IMR-90 (cell line): Measurements from ENCODE around the gene IREB2.

ENCODE experiments used
- CEBPB ChIP-seq: IDR thresholded peaks from 2 replicates; pipeline ENCODE4 v1.6.1; 2012; ENCODE audit warnings: low read depth, low read length, improper control_type of control experiment
- FOS ChIP-seq: fragments of 150-350 bp; IDR thresholded peaks from 2 replicates; pipeline ENCODE4 v1.6.1; 2016; ENCODE audit warnings: low read depth, low read length
- MAFK ChIP-seq: IDR thresholded peaks from 2 replicates; pipeline ENCODE4 v1.6.1; 2012; ENCODE audit warnings: low read depth, low read length, improper control_type of control experiment
- MAZ ChIP-seq: IDR thresholded peaks from 2 replicates; pipeline ENCODE4 v1.6.1; 2012; ENCODE audit warnings: low read depth, mild to moderate bottlenecking, low read length, improper control_type of control experiment, moderate library complexity, borderline replicate concordance
- MXI1 ChIP-seq: IDR thresholded peaks from 2 replicates; pipeline ENCODE4 v1.6.1; 2012; ENCODE audit warnings: low read depth, mild to moderate bottlenecking, low read length, moderate library complexity, borderline replicate concordance
- NFE2L2 ChIP-seq: fragments of 150-350 bp; IDR thresholded peaks from 2 replicates; pipeline ENCODE4 v1.6.1; 2016; ENCODE audit warnings: low read depth, mild to moderate bottlenecking, low read length
- POLR2A ChIP-seq: IDR thresholded peaks from 2 replicates; pipeline ENCODE4 v1.6.1; 2012; ENCODE audit warnings: mild to moderate bottlenecking, low read depth, low read length
- RAD21 ChIP-seq: IDR thresholded peaks from 2 replicates; pipeline ENCODE4 v1.6.1; 2012; ENCODE audit warnings: low read length, improper control_type of control experiment
- RCOR1 ChIP-seq: IDR thresholded peaks from 2 replicates; pipeline ENCODE4 v1.6.1; 2012; ENCODE audit warnings: mild to moderate bottlenecking, low read length, improper control_type of control experiment; ENCODE audit not compliant: insufficient replicate concordance
- SMC3 ChIP-seq: fragments of 150-350 bp; IDR thresholded peaks from 2 replicates; pipeline ENCODE4 v1.6.1; 2016; ENCODE audit warnings: low read depth, mild to moderate bottlenecking, antibody characterized with exemption, low read length, moderate library complexity
- TF ChIP-seq, protein P1 (sequence below): conservative IDR thresholded peaks from 2 replicates; pipeline ENCODE4 v1.5.1; 2012; ENCODE audit warnings: mild to moderate bottlenecking, low read depth, low read length, improper control_type of control experiment
- TF ChIP-seq, protein P2 (sequence below): fragments of 150-350 bp; IDR thresholded peaks from 2 replicates; pipeline ENCODE4 v1.6.1; 2017; ENCODE audit warnings: mild to moderate bottlenecking, antibody characterized with exemption, low read length, low read depth

DNA sequence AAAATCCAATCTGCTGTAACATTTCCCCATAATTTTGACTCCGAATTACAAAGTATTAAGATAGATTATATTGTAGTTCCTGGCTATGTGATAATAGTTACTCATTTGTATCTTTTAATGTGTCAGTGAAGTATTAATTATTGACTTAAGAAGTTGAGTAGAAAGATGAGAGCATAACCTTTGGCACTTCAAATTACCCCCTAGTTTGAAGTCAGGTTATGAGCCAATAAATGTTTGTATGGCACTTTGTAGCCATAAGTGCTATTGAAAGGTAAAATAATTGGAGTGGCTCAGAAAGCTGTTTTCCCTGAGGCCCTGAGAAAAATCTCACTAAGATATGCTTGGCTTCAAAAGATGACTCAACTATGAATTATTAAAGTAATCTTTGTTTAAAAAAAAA, 31.0 kb downstream of the IREB2 start:
- TF ChIP-seq, protein P1, sequence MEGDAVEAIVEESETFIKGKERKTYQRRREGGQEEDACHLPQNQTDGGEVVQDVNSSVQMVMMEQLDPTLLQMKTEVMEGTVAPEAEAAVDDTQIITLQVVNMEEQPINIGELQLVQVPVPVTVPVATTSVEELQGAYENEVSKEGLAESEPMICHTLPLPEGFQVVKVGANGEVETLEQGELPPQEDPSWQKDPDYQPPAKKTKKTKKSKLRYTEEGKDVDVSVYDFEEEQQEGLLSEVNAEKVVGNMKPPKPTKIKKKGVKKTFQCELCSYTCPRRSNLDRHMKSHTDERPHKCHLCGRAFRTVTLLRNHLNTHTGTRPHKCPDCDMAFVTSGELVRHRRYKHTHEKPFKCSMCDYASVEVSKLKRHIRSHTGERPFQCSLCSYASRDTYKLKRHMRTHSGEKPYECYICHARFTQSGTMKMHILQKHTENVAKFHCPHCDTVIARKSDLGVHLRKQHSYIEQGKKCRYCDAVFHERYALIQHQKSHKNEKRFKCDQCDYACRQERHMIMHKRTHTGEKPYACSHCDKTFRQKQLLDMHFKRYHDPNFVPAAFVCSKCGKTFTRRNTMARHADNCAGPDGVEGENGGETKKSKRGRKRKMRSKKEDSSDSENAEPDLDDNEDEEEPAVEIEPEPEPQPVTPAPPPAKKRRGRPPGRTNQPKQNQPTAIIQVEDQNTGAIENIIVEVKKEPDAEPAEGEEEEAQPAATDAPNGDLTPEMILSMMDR: no peak
- no peak for TF ChIP-seq POLR2A
- no peak for TF ChIP-seq RAD21
- TF ChIP-seq MAFK: no peak
- TF ChIP-seq, protein P2, sequence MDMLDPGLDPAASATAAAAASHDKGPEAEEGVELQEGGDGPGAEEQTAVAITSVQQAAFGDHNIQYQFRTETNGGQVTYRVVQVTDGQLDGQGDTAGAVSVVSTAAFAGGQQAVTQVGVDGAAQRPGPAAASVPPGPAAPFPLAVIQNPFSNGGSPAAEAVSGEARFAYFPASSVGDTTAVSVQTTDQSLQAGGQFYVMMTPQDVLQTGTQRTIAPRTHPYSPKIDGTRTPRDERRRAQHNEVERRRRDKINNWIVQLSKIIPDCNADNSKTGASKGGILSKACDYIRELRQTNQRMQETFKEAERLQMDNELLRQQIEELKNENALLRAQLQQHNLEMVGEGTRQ: no peak
- no peak for TF ChIP-seq RCOR1
- no peak for TF ChIP-seq SMC3
- TF ChIP-seq MXI1: no peak
- TF ChIP-seq CEBPB: no peak
- no peak for TF ChIP-seq FOS
- TF ChIP-seq NFE2L2: no peak
- no peak for TF ChIP-seq MAZ
